ENCODE results near the gene DDX51.
"Not testable (repeated sequence)": the region's sequence is repeated elsewhere in the genome, so short reads cannot be mapped to it uniquely, and the experiment has no call there.

The DDX51 gene

DNA sequence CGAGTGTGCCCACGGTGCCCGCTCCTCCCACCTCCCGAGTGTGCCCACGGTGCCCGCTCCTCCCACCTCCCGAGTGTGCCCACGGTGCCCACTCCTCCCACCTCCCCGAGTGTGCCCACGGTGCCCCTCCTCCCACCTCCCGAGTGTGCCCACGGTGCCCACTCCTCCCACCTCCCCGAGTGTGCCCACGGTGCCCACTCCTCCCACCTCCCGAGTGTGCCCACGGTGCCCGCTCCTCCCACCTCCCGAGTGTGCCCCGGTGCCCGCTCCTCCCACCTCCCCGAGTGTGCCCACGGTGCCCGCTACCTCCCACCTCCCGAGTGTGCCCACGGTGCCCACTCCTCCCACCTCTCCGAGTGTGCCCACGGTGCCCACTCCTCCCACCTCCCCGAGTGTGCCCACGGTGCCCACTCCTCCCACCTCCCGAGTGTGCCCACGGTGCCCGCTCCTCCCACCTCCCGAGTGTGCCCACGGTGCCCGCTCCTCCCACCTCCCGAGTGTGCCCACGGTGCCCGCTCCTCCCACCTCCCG lies 9.4 kb downstream of the DDX51 start:
- H3K27me3 Mint-ChIP-seq (ENCODE audit: low read depth); H3K4me1 Mint-ChIP-seq (ENCODE audit: low read depth); H3K9me3 Mint-ChIP-seq; H3K36me3 Mint-ChIP-seq (ENCODE audit: low read depth); H3K4me3 Mint-ChIP-seq; H3K27ac Mint-ChIP-seq: not testable (repeated sequence)

DNA sequence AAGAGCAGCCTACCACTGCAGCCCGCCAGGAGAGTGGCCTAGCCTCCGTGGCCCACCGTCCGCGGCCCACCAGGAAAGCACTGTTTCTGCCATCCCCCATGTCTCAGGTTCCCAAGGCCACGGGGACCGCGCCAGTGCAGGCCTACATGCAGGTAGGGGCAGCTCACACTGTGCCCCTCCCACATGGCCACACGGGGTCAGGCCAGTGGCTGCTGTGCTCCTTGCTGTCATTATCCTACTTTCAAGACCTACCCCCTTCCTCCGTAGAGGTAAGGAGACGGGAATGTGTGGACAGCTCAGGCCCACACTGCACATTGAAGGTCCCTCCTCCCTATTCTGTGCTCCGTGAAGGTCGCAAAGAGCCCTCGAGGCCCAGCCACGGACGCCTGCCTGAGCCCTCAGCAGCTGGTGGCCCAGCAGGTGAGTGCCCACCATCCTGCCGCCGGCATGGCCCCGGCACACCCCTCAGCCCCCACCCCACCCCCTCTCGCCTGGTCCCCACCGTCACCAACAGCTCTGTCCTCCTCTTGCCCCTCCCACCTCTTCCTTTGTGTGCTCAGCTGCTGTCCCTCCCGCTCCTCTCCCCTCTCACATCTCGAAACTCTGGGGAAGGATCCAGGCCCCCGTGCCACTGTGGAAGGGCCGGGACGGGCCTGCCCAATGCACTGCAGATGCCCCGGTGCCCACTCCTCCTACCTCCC lies 10.0 kb downstream of the DDX51 start:
- no peaks in the 10 kb centered on the region for H3K9me3 Mint-ChIP-seq
- no peaks in the 10 kb centered on the region for H3K27me3 Mint-ChIP-seq (ENCODE audit: low read depth)
- no peak overlapping the region for H3K27ac Mint-ChIP-seq
- peaks cover 5% of the 10 kb centered on the region for H3K36me3 Mint-ChIP-seq (ENCODE audit: low read depth)
- no peak overlapping the region for H3K4me3 Mint-ChIP-seq
- H3K4me1 Mint-ChIP-seq (ENCODE audit: low read depth), result no peaks in the 10 kb centered on the region

DNA sequence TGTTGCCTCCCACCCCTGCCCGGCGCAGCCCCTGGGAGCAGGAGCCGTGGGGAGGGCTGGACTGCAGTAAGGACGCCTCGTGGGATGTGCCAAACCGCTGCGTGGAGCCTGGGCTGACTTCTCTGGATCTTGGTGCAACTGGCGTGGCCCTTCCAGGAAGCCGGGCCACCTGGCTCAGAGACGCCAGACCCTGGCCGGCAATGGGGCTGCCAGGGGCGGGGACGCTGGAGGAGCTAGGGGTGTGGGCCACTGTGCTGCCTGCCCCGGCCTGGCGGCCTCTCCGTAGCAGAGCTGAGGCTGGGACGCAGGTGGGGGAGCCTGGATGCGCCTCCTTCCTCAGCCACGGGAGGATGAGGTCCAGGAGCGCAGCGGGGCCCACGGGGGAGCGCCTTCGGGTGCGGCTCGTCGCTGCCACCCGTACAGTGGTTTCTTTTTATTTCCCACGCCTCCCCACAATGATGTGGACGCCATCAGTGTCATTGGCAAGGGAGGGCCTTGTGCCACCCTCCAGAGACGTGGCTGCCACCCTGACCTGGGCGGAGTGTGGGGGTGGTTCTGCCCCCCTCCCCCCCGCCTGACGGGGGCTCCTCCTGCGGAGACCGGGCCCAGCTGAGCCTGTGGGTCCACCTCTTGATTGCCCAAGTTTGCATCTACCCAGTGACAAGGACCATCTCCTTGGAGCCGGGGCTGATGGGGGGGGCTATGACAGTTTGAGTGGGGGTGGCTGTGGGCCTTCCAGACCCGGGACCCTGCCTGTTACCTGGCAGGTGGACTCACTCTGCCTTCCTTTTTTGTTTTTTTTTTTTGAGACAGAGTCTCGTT lies 11.3 kb downstream of the DDX51 start:
- Mint-ChIP-seq H3K9me3 (peaks cover 6% of the 10 kb centered on the region), H3K27me3 (ENCODE audit: low read depth) (no peaks in the 10 kb centered on the region), H3K36me3 (ENCODE audit: low read depth) (peaks cover 8% of the 10 kb centered on the region), H3K27ac (no peak overlapping the region), H3K4me3 (no peak overlapping the region), H3K4me1 (ENCODE audit: low read depth) (no peaks in the 10 kb centered on the region)

DNA sequence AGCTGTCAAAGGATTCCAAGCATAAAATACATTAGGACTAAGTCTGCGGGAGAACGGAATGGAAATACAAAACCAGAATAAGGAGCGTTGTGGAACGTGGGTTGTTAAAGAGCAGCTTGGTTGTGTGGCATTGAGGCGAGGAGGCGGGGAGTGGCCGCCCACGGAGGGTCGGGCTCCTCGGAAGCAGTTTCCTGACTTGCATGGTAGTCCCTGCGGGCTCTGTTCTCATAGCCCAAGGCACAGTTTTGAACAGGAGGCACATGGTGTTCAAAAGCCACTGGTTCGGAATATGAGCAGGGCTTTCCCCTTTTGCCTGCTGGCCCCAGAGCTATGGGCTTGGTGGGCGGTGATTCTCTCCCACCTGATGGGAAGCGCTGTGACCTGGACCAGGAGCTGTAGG lies 12.2 kb downstream of the DDX51 start:
- Mint-ChIP-seq H3K4me1 (ENCODE audit: low read depth) (no peaks in the 10 kb centered on the region), H3K27me3 (ENCODE audit: low read depth) (no peaks in the 10 kb centered on the region), H3K9me3 (peaks cover 7% of the 10 kb centered on the region), H3K36me3 (ENCODE audit: low read depth) (peaks cover 10% of the 10 kb centered on the region), H3K4me3 (no peak overlapping the region), H3K27ac (no peak overlapping the region)

DNA sequence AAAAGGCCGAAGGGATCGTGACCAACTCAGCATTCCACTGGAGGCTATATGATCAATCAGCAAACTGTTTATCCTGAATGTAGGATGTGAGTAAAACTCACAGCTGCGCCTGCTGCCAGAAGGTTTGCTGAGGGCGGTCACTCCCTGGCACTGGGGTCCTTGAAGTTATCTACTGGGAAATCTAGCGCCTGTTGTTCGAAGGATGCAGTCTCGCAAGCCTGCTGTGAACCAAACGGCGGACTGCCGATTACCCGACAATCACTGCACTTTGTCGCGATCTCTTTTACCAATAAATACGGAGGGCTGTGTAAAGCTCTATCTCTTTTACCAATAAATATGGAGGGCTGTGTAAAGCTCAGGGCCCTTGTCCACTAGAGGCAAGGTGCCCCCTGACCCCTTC lies 12.9 kb downstream of the DDX51 start:
- H3K9me3 Mint-ChIP-seq, result peaks cover 7% of the 10 kb centered on the region
- no peaks in the 10 kb centered on the region for H3K4me1 Mint-ChIP-seq (ENCODE audit: low read depth)
- no peak overlapping the region for H3K27ac Mint-ChIP-seq
- H3K36me3 Mint-ChIP-seq (ENCODE audit: low read depth), result peaks cover 14% of the 10 kb centered on the region
- no peaks in the 10 kb centered on the region for H3K27me3 Mint-ChIP-seq (ENCODE audit: low read depth)
- H3K4me3 Mint-ChIP-seq, result no peak overlapping the region

DNA sequence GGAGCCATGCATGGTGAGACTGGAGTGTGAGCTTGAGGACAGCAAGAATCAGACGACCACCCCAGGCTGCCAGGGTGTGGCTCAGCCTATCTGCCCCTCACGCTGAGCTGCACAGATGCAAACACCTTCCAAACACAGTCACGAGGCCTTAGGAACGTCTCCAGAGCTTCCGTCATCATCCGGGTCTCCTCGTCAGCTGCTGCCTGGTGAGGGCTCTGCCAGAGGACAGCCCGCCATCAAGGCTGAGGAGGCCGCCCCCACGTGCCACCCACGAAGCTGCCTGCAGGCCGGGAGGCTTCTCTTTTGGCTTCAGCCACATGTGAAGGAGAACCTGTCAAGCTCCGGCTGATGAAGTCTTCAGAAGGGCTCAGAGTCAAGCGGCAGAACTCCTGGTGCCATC lies 13.4 kb downstream of the DDX51 start:
- no peaks in the 10 kb centered on the region for H3K4me1 Mint-ChIP-seq (ENCODE audit: low read depth)
- H3K4me3 Mint-ChIP-seq, result no peak overlapping the region
- H3K36me3 Mint-ChIP-seq (ENCODE audit: low read depth), result peaks cover 16% of the 10 kb centered on the region
- peaks cover 7% of the 10 kb centered on the region for H3K9me3 Mint-ChIP-seq
- H3K27ac Mint-ChIP-seq, result no peak overlapping the region
- H3K27me3 Mint-ChIP-seq (ENCODE audit: low read depth), result no peaks in the 10 kb centered on the region

DNA sequence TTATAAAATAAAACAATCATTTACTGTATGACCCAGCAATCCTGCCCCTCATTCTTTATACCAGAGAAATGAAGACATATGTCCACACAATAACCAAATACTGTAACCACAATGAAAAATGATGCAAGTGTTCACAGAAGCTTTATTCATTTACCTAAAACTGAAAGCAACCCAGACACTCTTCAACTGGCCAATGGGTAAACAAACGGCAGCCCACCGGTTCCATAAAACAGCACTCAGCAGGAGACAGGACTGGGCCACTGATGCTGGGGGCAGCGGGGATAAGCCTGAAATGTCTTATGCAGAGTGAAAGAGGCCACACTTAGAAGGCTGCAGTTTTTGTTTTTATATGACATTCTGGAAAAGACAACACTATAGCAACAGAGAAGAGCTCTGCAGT lies 15.1 kb downstream of the DDX51 start:
- Mint-ChIP-seq H3K36me3 (ENCODE audit: low read depth) (peaks cover 22% of the 10 kb centered on the region), H3K27me3 (ENCODE audit: low read depth) (no peaks in the 10 kb centered on the region), H3K27ac (no peak overlapping the region), H3K9me3 (peaks cover 7% of the 10 kb centered on the region), H3K4me3 (no peak overlapping the region), H3K4me1 (ENCODE audit: low read depth) (no peaks in the 10 kb centered on the region)

DNA sequence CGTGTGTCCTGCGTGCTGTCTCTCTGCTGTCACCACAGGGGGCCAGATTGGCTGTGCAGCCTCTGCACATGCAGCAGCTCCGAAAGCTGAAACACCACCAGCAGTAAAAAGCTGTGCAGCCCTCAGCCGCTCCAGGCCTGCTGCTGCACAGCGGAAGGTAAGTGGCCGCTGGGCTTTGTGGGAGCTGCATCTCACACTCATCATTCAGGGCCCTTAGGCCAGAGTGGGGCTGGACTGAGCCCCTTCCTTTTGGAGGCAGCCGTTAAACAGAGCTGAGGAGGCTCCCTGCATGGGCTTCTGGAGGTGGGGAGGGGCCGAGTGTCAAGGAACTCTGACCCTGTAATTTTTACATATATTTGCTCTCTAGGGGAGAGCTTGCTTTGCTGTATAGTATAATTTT lies 17.1 kb downstream of the DDX51 start:
- no peaks in the 10 kb centered on the region for H3K27me3 Mint-ChIP-seq (ENCODE audit: low read depth)
- H3K36me3 Mint-ChIP-seq (ENCODE audit: low read depth), result peaks cover 24% of the 10 kb centered on the region
- H3K9me3 Mint-ChIP-seq, result peaks cover 7% of the 10 kb centered on the region
- H3K4me1 Mint-ChIP-seq (ENCODE audit: low read depth), result no peaks in the 10 kb centered on the region
- no peak overlapping the region for H3K4me3 Mint-ChIP-seq
- H3K27ac Mint-ChIP-seq, result no peak overlapping the region

DNA sequence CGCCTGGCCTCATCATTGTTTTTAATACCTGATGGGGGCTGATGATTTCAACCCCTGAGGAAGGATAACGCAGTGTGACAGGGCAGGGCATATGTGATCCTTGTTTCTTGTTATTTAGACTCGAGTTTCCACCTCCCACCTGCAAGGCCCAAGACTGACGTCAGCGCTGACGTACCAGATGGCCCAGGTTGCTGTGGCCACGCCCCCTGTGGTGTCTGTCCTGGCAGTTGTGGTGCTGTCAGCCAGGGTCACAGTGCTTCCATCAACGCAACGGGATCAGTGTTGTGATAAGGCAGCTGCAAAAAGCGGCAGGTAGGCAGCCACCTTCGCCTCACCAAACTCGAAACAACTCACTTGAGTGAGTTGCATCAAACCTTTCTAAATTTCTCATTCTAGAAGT lies 18.4 kb downstream of the DDX51 start:
- no peaks in the 10 kb centered on the region for H3K4me1 Mint-ChIP-seq (ENCODE audit: low read depth)
- no peaks in the 10 kb centered on the region for H3K27me3 Mint-ChIP-seq (ENCODE audit: low read depth)
- H3K36me3 Mint-ChIP-seq (ENCODE audit: low read depth), result peaks cover 24% of the 10 kb centered on the region
- peaks cover 7% of the 10 kb centered on the region for H3K9me3 Mint-ChIP-seq
- H3K27ac Mint-ChIP-seq, result no peak overlapping the region
- H3K4me3 Mint-ChIP-seq, result no peak overlapping the region

DNA sequence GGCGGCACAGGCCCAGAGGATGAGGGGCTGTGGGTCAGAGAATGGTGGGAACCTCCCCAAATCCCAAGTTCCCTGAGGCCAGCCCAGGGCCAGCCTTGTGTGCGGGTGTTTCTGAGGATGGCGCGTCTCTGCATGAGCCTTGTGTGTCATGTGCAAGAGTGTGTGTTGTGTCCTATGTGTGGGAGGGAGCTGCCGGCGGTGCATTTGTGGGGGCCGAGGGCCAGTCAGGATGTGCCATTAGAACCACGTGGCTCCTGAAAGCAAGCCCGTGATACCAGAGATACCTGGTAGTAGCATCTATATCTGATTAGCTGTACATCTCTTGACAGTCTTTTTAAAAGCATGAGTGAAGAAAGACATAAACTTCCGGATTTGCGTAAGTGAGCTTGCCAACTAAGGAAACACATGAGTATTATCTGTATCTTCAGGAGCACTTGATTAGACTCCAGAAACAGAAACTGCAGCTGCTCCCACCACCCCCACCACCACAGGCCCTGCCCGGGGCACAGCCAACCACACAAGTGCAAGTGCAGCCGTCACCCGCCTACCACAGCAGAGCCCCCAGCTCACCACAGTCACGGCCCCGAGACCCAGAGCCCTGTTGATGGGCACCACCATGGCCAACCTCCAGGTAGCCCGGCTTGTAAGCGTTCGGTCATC lies 19.2 kb downstream of the DDX51 start:
- Mint-ChIP-seq H3K36me3 (ENCODE audit: low read depth) (peaks cover 24% of the 10 kb centered on the region), H3K4me1 (ENCODE audit: low read depth) (no peaks in the 10 kb centered on the region), H3K9me3 (peaks cover 7% of the 10 kb centered on the region), H3K27ac (no peak overlapping the region), H3K4me3 (no peak overlapping the region), H3K27me3 (ENCODE audit: low read depth) (no peaks in the 10 kb centered on the region)

DNA sequence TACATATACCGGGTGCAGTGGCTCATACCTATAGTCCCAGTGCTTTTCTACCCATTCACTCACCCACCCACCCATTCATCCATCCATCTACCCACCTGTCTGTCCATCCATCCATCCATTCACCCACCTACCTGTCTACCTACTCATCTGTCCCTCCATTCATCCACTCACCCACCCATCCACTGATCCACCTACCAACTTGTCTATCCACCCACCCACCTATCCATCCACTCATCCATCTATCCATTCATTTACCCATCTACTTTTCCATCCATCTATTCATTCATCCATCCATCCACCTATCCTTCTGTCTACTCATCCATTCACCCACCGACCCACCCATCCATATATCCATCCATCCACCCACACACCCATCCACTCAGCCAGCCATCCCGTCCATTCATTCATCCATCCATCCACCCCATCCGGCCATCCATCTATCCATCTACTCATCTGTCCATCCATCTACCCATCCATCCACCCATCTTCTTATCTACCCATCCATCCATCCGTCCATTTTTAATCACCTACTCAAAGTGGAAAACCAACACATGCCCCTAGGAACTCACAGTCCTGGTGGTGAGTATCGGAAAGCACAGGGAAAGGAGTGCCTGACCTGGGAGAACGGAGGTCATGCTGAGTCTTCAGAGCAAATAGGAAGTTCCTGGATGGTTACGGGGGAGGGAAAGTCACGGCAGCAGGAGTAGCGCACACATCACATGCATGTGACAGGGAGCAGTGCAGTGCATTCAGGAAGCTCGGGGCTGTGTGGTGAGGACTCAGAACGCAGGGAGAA lies 20.0 kb downstream of the DDX51 start:
- Mint-ChIP-seq H3K36me3 (ENCODE audit: low read depth) (peaks cover 24% of the 10 kb centered on the region), H3K4me3 (no peak overlapping the region), H3K27me3 (ENCODE audit: low read depth) (no peaks in the 10 kb centered on the region), H3K9me3 (peaks cover 7% of the 10 kb centered on the region), H3K4me1 (ENCODE audit: low read depth) (no peaks in the 10 kb centered on the region), H3K27ac (peak overlapping the region; percentile 9)

DNA sequence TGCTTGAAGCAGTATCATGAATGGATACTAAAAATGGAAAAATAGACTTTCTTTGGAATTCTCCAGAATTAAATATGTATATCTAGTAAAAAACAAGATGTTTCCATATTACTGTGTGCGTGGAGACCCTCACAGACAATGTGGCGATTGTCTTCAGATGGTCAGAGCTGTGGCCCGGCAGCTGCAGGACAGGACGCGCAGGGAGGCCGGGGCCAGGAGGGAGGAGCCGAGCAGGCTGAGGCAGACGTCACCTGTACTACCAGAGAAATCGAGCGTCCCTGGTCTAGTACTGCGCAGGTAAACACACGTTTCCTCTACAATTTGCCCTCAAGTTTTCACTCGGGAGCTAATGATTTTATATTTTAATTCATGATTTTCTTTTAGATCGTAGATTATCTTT lies 22.8 kb downstream of the DDX51 start:
- no peaks in the 10 kb centered on the region for H3K27me3 Mint-ChIP-seq (ENCODE audit: low read depth)
- H3K27ac Mint-ChIP-seq, result no peak overlapping the region
- peaks cover 10% of the 10 kb centered on the region for H3K36me3 Mint-ChIP-seq (ENCODE audit: low read depth)
- H3K4me3 Mint-ChIP-seq, result no peak overlapping the region
- H3K9me3 Mint-ChIP-seq, result no peaks in the 10 kb centered on the region
- H3K4me1 Mint-ChIP-seq (ENCODE audit: low read depth), result no peaks in the 10 kb centered on the region

DNA sequence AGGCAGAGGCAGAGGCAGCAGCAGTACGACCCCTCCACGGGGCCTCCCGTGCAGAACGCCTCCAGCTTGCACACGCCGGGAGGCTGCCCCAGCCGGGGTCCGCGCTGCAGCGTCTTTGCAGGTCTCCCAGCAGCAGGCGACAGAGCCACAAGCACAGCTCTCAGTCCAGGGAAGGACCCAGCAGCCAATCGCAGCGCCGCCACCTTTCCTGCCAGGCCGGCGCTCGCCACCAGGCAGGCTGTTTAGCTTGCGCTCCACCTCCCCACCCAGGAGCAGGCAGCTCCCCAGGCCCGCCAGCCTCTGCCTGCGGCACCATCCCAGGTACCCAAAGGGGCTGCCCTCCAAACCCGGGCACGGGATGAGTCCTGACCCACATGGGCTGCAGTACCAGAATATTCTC lies 25.2 kb downstream of the DDX51 start:
- Mint-ChIP-seq H3K4me3 (no peak overlapping the region), H3K9me3 (no peaks in the 10 kb centered on the region), H3K27ac (no peak overlapping the region)

DNA sequence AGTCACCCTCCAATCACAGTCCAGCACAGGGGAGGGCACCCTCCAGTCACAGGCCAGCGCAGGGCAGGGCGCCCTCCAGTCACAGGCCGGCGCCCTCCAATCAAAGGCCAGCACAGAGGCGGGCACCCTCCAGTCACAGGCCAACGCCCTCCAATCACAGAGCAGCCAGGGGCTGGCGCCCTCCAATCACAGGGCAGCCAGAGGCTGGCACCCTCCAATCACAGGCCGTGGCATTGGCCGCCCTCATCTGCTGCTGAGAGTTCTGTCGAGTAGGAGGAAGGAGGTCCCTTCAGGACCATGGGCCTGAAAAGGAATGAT lies 26.6 kb downstream of the DDX51 start:
- H3K27me3 Mint-ChIP-seq (ENCODE audit: low read depth), result no peaks in the 10 kb centered on the region
- no peaks in the 10 kb centered on the region for H3K9me3 Mint-ChIP-seq
- H3K36me3 Mint-ChIP-seq (ENCODE audit: low read depth), result peaks cover 2% of the 10 kb centered on the region
- no peak overlapping the region for H3K4me3 Mint-ChIP-seq
- H3K4me1 Mint-ChIP-seq (ENCODE audit: low read depth), result no peaks in the 10 kb centered on the region
- H3K27ac Mint-ChIP-seq, result no peak overlapping the region

More for the DNA sequence above, 25.2 kb downstream of the DDX51 start:
- Mint-ChIP-seq H3K27me3 (ENCODE audit: low read depth) (no peaks in the 10 kb centered on the region), H3K4me1 (ENCODE audit: low read depth) (no peaks in the 10 kb centered on the region), H3K36me3 (ENCODE audit: low read depth) (peaks cover under 1% of the 10 kb centered on the region)

Data from T-helper 1 cell treated with Interleukin-12 subunit alpha and Interleukin-12 subunit beta and Interleukin-4 antibody, amounts not matched to agents 30 μg/mL and 1 μg/mL, for 36 hours (primary cell).